LNCAP (cell line): ENCODE results near the gene PRPF8.

ENCODE experiments used
- TF ChIP-seq, protein P1 (sequence below): fragments of 450-650 bp; IDR thresholded peaks from 2 replicates; pipeline ENCODE4 v1.5.1; 2017; ENCODE audit warnings: mild to moderate bottlenecking

The PRPF8 gene

GRCh38 chr17:1650731-1651558, 33.7 kb downstream of the PRPF8 start:
- TF ChIP-seq, protein P1, sequence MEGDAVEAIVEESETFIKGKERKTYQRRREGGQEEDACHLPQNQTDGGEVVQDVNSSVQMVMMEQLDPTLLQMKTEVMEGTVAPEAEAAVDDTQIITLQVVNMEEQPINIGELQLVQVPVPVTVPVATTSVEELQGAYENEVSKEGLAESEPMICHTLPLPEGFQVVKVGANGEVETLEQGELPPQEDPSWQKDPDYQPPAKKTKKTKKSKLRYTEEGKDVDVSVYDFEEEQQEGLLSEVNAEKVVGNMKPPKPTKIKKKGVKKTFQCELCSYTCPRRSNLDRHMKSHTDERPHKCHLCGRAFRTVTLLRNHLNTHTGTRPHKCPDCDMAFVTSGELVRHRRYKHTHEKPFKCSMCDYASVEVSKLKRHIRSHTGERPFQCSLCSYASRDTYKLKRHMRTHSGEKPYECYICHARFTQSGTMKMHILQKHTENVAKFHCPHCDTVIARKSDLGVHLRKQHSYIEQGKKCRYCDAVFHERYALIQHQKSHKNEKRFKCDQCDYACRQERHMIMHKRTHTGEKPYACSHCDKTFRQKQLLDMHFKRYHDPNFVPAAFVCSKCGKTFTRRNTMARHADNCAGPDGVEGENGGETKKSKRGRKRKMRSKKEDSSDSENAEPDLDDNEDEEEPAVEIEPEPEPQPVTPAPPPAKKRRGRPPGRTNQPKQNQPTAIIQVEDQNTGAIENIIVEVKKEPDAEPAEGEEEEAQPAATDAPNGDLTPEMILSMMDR, result no peak

DNA sequence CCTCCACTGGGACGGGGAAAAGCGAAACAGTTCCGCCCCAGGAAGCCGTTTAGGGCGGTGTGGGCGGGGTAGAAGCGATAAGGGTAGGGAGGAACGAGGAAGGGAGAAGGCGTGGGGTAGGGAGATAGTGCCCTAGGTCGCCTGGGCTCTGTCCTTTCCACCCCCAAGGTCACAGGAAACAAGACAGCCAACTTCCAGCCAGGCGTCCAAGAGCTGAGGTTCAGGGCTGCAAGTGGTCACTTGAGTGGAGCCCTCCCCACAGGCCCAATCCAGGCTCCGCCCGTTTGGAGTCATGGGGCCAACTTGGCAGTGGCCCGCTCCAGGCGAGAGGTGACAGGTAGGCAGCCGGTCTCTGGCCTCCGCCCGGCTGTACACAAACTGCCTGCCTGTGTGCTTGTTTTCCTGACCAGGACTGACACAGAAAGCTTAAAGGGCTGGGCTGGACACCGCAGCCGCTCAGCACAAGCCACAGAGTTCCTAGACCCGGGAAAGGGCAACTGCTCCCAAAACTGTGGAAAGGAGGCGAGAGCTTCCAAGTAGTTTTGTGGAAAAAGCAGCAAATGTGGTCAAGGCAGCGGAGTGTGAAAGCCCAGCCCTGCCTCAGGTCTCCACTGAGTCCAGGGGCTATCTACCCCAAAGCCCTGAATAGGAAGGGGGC, 34.7 kb downstream of the PRPF8 start, which contains the start of gene RILP:
RILP (minus strand) TSS at position 23 of the 658 bp plus-strand sequence. CDS start 62 bp downstream, outside the sequence.
- TF ChIP-seq, protein P1, result no peak

DNA sequence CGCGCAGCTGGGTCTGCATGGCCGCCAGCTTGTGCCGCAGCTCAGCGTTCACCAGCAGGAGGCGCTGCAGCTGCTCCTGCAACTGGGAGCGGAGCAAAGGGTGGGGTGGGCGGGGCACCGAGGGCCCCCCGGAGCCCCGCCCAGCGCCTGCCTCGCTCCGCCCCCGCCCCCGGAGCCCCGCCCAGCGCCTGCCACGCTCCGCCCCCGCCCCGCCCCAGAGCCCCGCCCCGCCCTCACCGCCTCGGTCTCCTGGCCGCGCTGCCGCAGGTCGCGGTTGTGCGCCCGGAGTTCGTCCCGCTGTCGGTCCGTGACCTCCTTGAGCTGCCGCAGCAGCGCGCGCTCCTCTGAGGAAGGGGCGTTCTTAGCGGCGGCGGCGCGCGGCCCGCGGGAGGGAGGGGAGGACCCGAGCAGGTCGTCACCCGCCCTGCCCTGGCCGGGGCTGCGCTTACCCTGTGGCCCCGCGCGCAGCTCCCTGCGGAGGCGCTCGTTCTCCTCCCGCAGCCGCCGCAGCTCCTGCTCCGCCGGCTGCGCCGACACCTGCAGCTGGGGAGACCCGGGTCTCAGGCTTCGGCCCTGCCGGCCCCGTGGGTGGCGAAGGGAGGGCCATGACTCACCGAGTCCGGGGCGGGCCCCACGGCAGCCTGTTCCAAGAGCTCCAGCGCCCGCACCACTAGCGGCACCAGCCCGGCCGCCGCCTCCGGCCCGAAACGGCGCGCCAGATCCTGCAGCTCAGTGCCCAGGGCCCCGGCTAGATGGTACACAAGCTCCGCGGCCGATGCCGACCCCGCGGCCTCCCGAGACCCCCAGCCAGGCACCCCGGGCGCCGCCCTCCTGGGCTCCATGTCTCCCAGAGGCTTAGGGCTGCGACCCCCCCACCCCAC, 35.5 kb downstream of the PRPF8 start:
- TF ChIP-seq, protein P1, result peak; percentile 88; the same call in 1 of the 2 replicates

- TF ChIP-seq, protein P1, result no peak; the same call in 1 of the 2 replicates
Observed at GRCh38 chr17:1648173-1648962, 36.3 kb downstream of the PRPF8 start.

DNA sequence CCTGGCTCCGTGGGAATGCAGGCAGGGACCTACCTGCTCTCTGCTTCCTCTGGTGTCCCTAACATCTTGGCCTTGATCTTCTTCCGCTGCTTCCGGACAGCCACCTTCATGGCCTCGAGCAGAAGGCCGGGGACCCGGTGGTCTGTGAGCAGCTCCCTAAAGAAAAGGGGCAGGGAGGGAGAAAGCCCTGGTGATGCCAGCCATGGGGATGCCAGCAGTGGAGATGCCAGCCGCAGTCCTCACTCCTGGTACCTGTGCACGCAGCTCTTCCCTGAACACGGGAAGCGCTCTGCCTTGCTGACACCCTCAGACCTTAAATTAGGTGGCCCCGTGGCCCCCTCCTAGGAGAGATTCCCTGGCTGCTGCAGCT, 36.9 kb downstream of the PRPF8 start:
- TF ChIP-seq, protein P1, result no peak

DNA sequence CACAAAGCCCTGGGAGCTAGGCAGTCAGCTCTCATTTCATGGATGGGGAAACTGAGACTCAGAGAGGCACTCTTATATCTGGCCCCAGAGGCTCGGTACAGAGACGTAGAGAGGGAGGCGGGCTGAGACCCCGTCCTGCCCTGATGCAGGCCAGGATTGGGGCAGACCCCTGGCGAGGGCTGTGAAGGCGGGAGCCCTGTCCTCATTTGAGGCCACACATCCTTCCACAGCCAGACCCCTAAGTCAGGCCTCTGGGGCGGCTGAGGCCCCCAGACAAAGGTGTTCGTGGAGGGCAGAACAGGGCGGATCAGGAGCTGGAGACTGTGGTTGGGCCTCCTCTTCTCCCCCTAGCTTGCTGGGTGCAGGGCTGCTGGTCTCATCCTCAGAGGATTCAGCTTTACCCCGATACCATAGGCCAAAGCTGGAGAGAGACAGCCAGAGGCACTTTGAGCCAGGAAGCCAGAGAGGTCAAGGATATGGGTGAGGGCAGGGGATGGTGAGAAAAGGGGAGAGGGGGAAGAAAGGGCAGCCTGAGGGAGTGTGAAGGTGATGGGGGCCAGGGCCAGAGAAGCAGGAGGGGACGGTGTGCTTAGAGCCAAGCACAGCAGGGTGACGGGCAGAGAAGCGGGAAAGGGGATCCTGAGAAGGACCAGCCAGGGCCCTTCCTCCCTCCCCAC, 38.3 kb downstream of the PRPF8 start:
- TF ChIP-seq, protein P1, result no peak
